Tibial artery (tissue), 4 donors: ENCODE data around the gene GABRD.

Experiments used
- DNase-seq, 2 donors: peaks; one replicate each; pipeline ENCODE4 v3.0.0-alpha.2; 2019
- H3K27ac ChIP-seq, 2 donors: fragments of 200-600 bp; sonication (generic) in 1 of 2; 1 replicate in 1 of 2; 2 replicates in 1 of 2; pipeline ENCODE4 v1.5.1; 2018 to 2019; ENCODE audit warnings: mild to moderate bottlenecking in 1 of 2
- H3K27me3 ChIP-seq, 2 donors: fragments of 200-600 bp; sonication (generic) in 1 of 2; one replicate each; pipeline versions ENCODE4 v1.5.1 to v1.6.0; 2016 to 2019
- H3K36me3 ChIP-seq, 3 donors: fragments of 200-600 bp; sonication (generic) in 2 of 3; one replicate each; pipeline ENCODE4 v1.5.1; 2016 to 2019; ENCODE audit warnings: mild to moderate bottlenecking in 2 of 3
- H3K4me1 ChIP-seq, 4 donors: fragments of 200-600 bp; sonication (generic) in 2 of 4; 1 replicate in 3 of 4; 2 replicates in 1 of 4; pipeline ENCODE4 v1.5.1; 2016 to 2019
- H3K4me3 ChIP-seq, 2 donors: fragments of 200-600 bp; sonication (generic) in 1 of 2; 1 replicate in 1 of 2; 2 replicates in 1 of 2; pipeline ENCODE4 v1.5.1; 2018 to 2019; ENCODE audit warnings: mild to moderate bottlenecking in 2 of 2
- H3K9me3 ChIP-seq, 3 donors: fragments of 200-600 bp; sonication (generic) in 1 of 3; one replicate each; pipeline ENCODE4 v1.5.1; 2016 to 2019
- CTCF ChIP-seq, 2 experiments: fragments of 200-600 bp in 1 of 2; fragments of 450-650 bp in 1 of 2; IDR thresholded peaks; one replicate each; pipeline ENCODE4 v1.5.1; 2017 to 2019; ENCODE audit warnings: antibody characterized with exemption in 2 of 2, mild to moderate bottlenecking in 1 of 2, moderate library complexity in 1 of 2
- intact Hi-C: fragments of 100-400 bp; cut with DNase I; formaldehyde crosslinking; loops from one replicate; pipeline ENCODE4 v1.15.0; 2023; ENCODE audit warnings: low total_unique reads

The GABRD gene

DNA sequence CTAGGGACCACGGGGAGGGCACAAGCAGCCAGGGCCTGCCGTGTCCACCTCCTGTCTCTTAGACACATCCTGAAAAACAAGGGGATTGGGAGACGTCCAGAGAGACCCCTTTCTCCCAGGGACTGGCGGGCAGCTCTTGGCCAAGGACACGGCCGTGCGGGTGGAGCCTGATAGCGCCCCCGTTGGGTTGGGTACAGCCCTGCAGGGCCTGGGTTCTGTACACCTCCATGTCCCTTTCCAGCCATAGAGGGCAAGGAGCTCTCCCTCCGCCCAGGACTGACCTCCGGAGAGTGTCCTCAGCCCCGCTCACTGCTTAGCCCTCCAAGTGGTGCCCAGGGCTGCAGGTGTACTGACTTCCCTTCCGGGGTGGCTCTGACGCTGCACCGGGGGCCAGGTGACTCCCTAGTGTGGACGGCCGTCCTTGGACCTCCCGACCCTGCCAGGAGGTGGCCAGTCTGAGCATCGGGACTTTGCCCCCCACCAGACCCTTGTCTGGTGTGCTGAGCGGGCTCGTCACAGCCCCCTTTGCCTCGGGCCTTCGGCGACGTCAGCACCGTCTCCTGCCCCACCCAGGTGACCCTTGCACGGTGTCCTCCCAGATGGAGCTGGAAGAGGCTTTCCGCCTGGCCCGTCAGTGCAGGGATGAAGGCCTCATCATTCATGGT, 36.9 kb downstream of the GABRD start:
- H3K27ac ChIP-seq: no peak overlapping the region
- peaks cover 0 to 7% (median 0%) of the 10 kb centered on the region in 3 donors for H3K36me3 ChIP-seq
- H3K4me1 ChIP-seq: peaks cover 0 to 2% (median 0%) of the 10 kb centered on the region in 4 donors
- no peak for DNase-seq
- intact Hi-C loops: no loop called here
- TF ChIP-seq CTCF (IDR thresholded peaks at IDR 0.05): no peak
- no peak overlapping the region for H3K4me3 ChIP-seq
- no peaks in the 10 kb centered on the region for H3K9me3 ChIP-seq
- peaks cover 0 to 46% of the 10 kb centered on the region in 2 donors for H3K27me3 ChIP-seq

- Histone ChIP-seq H3K4me1 (no peaks in the 10 kb centered on the region), H3K36me3 (peaks cover 0 to 7% (median 0%) of the 10 kb centered on the region in 3 donors), H3K27ac (no peak overlapping the region), H3K4me3 (no peak overlapping the region), H3K27me3 (peaks cover 0 to 46% of the 10 kb centered on the region in 2 donors), H3K9me3 (no peaks in the 10 kb centered on the region)
- no peak for TF ChIP-seq CTCF (IDR thresholded peaks at IDR 0.05)
- intact Hi-C loops: no loop called here
- DNase-seq: no peak
Observed at GRCh38 chr1:2056955-2057590, 37.9 kb downstream of the GABRD start.

DNA sequence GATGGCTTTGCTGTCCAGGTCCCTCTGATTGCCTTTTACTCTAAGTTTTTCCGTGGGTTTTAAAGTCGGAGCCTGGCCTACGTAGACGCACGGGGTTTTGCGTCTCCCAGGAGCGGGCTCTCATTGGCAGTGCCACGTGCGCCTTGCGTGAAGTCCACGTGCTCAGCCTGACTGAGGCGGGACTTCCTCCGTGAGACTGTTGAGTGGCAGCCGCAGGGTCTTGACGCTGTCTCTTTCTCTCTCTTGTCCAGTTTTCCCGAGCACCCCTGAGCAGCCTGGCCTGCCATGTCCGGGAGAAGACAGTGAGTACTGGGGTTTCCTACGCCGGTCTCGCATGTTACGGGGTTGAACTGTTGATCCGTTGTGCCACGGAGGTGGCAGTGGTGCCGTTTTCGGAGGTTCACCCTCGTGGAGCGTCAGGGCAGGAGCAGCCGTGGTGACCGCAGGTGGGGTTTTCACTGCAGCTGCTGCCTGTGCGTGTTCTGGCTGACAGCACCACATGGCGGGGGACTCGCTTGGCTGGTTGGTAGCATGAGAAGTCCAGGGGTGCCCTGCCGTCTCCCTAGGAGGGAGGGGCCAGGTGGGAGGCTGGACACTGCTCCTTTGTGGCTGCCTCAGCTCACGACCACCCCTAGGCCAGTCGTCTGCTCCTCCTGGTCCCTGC, 40.3 kb downstream of the GABRD start:
- H3K36me3 ChIP-seq: peaks cover 0 to 7% (median 0%) of the 10 kb centered on the region in 3 donors
- no peaks in the 10 kb centered on the region for H3K4me1 ChIP-seq
- H3K4me3 ChIP-seq: no peak overlapping the region
- H3K27me3 ChIP-seq: peaks cover 0 to 34% of the 10 kb centered on the region in 2 donors
- H3K27ac ChIP-seq: no peak overlapping the region
- peaks cover under 1 to 7% (median 2%) of the 10 kb centered on the region in 3 donors for H3K9me3 ChIP-seq
- intact Hi-C loops: no loop called here
- no peak for TF ChIP-seq CTCF (IDR thresholded peaks at IDR 0.05)
- DNase-seq: no peak

DNA sequence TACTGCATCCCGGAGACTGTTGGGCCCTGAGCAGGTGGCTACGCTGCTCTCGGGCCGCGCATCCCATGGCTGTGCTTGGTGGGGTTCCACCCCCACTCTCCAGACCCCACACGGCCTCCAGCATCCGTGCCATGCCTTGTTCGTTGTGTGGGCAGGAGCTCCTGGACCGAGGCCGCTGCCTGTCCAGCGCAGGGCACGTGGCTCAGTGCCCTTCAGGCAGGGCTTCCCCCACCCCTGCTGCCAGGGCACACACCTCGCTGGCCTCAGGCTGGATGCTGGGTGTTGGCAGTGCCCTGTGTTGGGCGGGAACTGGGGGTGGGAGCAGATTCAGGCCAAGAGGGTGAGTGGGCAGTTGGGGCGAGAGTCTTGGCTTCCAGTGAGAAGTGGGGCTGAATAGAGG, 40.9 kb downstream of the GABRD start:
- Histone ChIP-seq H3K4me3 (no peak overlapping the region), H3K9me3 (peaks cover 7 to 13% (median 8%) of the 10 kb centered on the region in 3 donors), H3K36me3 (peaks cover 0 to 7% (median 0%) of the 10 kb centered on the region in 3 donors), H3K4me1 (no peaks in the 10 kb centered on the region), H3K27me3 (peaks cover 0 to 34% of the 10 kb centered on the region in 2 donors), H3K27ac (no peak overlapping the region)
- intact Hi-C loops: no loop called here
- TF ChIP-seq CTCF (IDR thresholded peaks at IDR 0.05): no peak
- DNase-seq: no peak

DNA sequence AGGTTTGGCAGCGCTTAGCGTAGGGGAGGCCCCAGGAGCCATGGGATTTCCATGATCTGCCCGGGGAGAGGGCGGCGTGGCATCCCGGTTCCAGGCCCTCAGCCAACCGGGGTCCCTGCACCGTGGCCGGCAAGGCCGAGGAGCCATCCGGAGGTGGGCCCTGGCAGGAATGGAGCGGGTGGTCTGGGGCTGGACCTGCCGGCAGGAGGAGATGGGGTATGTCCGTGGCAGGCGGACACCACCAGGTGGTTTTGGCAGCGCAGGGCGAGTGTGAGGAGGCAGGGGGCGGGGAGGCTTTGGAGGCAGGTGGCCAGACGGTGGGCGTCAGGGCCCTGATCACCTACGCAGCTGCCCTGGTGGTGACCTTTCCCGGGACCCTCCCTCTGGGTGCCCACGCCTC, 41.4 kb downstream of the GABRD start:
- H3K27ac ChIP-seq: no peak overlapping the region
- peaks cover 0 to 33% of the 10 kb centered on the region in 2 donors for H3K27me3 ChIP-seq
- H3K36me3 ChIP-seq: peaks cover 0 to 7% (median 0%) of the 10 kb centered on the region in 3 donors
- no peaks in the 10 kb centered on the region for H3K4me1 ChIP-seq
- no peak for DNase-seq
- intact Hi-C loops: no loop called here
- peaks cover 8 to 18% (median 12%) of the 10 kb centered on the region in 3 donors for H3K9me3 ChIP-seq
- TF ChIP-seq CTCF (IDR thresholded peaks at IDR 0.05): no peak
- no peak overlapping the region for H3K4me3 ChIP-seq
